Inflammatory macrophage (primary cell): Measurements from ENCODE around the gene RALGAPA2.
"Not testable (repeated sequence)": the region's sequence is repeated elsewhere in the genome, so short reads cannot be mapped to it uniquely, and the experiment has no call there.

Experiments
- DNase-seq, 2 donors: peaks; one replicate each; pipeline ENCODE4 v3.0.0-alpha.2; 2020 to 2022

Gene RALGAPA2

GRCh38 chr20:20567712-20568111 lies 144.7 kb downstream of the RALGAPA2 start:
- DNase-seq: no peak

- DNase-seq: no peak
These were observed 145.9 kb downstream of the RALGAPA2 start for GRCh38 chr20:20566516-20566915.

GRCh38 chr20:20564279-20564678 lies 148.2 kb downstream of the RALGAPA2 start:
- DNase-seq: no peak

- no peak for DNase-seq
These were observed 149.9 kb downstream of the RALGAPA2 start for GRCh38 chr20:20562507-20562906.

GRCh38 chr20:20561841-20562240 lies 150.6 kb downstream of the RALGAPA2 start:
- DNase-seq: no peak

- DNase-seq: no peak
These were observed 151.3 kb downstream of the RALGAPA2 start for GRCh38 chr20:20561172-20561571.

- no peak for DNase-seq
These were observed 155.0 kb downstream of the RALGAPA2 start for GRCh38 chr20:20557406-20557805.

GRCh38 chr20:20555838-20556237 lies 156.6 kb downstream of the RALGAPA2 start:
- DNase-seq: no peak

GRCh38 chr20:20554951-20555350 lies 157.5 kb downstream of the RALGAPA2 start:
- no peak for DNase-seq

GRCh38 chr20:20553541-20553940 lies 158.9 kb downstream of the RALGAPA2 start:
- no peak for DNase-seq

- DNase-seq: no peak
These were observed 160.4 kb downstream of the RALGAPA2 start for GRCh38 chr20:20552076-20552475.

- DNase-seq: no peak
These were observed 161.0 kb downstream of the RALGAPA2 start for GRCh38 chr20:20551409-20551808.

GRCh38 chr20:20549704-20550103 lies 162.7 kb downstream of the RALGAPA2 start:
- peak in 1 of 2 donors; percentile 13 for DNase-seq

GRCh38 chr20:20549267-20549612 lies 163.2 kb downstream of the RALGAPA2 start:
- no peak for DNase-seq

- DNase-seq: no peak
These were observed 163.7 kb downstream of the RALGAPA2 start for GRCh38 chr20:20548527-20549266.

GRCh38 chr20:20547876-20548266 lies 164.6 kb downstream of the RALGAPA2 start:
- no peak for DNase-seq

- no peak for DNase-seq
These were observed 165.1 kb downstream of the RALGAPA2 start for GRCh38 chr20:20547221-20547875.

- DNase-seq: no peak
These were observed 166.0 kb downstream of the RALGAPA2 start for GRCh38 chr20:20546402-20546801.

- not testable (repeated sequence) for DNase-seq
These were observed 169.1 kb downstream of the RALGAPA2 start for GRCh38 chr20:20543348-20543747.

GRCh38 chr20:20536240-20536933 lies 176.1 kb downstream of the RALGAPA2 start:
- DNase-seq: no peak

- no peak for DNase-seq
These were observed 177.4 kb downstream of the RALGAPA2 start for GRCh38 chr20:20535051-20535450.

- DNase-seq: no peak
These were observed 181.2 kb downstream of the RALGAPA2 start for GRCh38 chr20:20531283-20531682.

GRCh38 chr20:20530428-20531151 lies 181.9 kb downstream of the RALGAPA2 start:
- DNase-seq: no peak
